Astrocyte (in vitro differentiated cells and primary cell): Measurements from ENCODE around the gene SEMA6D. TPM values are rescaled to one million over a fixed set of nuclear protein-coding genes. Genes with fewer than 3 reads are reported as not detected.

Source experiments
- DNase-seq: peaks from one replicate; pipeline ENCODE4 v3.0.0-alpha.2; 2010; ENCODE audit warnings: low read depth
- FAIRE-seq: peaks from 2 replicates; lab custom pipeline; 2011; peaks lifted over from hg19 to GRCh38; lab: Jason Lieb, UNC
- H2AFZ ChIP-seq: 2 replicates; pipeline ENCODE4 v1.6.0; 2012; ENCODE audit warnings: low read depth, low read length, inconsistent platforms
- H3K27ac ChIP-seq: 2 replicates; pipeline ENCODE4 v1.5.1; 2011; ENCODE audit warnings: low read depth, low read length, inconsistent platforms
- H3K27me3 ChIP-seq: 2 replicates; pipeline ENCODE4 v1.6.0; 2011; ENCODE audit warnings: low read length, inconsistent platforms; ENCODE audit not compliant: insufficient read depth
- H3K36me3 ChIP-seq: 2 replicates; pipeline ENCODE4 v1.5.1; 2011; ENCODE audit warnings: low read length, inconsistent platforms; ENCODE audit not compliant: insufficient read depth
- H3K4me1 ChIP-seq: 2 replicates; pipeline ENCODE4 v1.5.1; 2011; ENCODE audit warnings: low read length, inconsistent platforms; ENCODE audit not compliant: insufficient read depth
- H3K4me2 ChIP-seq: 2 replicates; pipeline ENCODE4 v1.6.0; 2012; ENCODE audit warnings: low read length, inconsistent platforms
- H3K4me3 ChIP-seq: 2 replicates; pipeline ENCODE4 v1.5.1; 2011; ENCODE audit warnings: low read depth, mild to moderate bottlenecking, low read length, inconsistent platforms; ENCODE audit not compliant: insufficient read depth
- H3K79me2 ChIP-seq: 2 replicates; pipeline ENCODE4 v1.6.0; 2012; ENCODE audit warnings: mild to moderate bottlenecking, low read length, inconsistent platforms; ENCODE audit not compliant: insufficient read depth
- H3K9ac ChIP-seq: 2 replicates; pipeline ENCODE4 v1.6.0; 2012; ENCODE audit warnings: mild to moderate bottlenecking, low read length, inconsistent platforms
- H3K9me3 ChIP-seq: 2 replicates; pipeline ENCODE4 v1.5.1; 2012; ENCODE audit warnings: low read depth, mild to moderate bottlenecking, low read length, inconsistent platforms; ENCODE audit not compliant: insufficient read depth
- H4K20me1 ChIP-seq: 2 replicates; pipeline ENCODE4 v1.6.0; 2012; ENCODE audit warnings: low read length, inconsistent platforms; ENCODE audit not compliant: insufficient read depth
- H3K27ac Mint-ChIP-seq: one replicate; pipeline ENCODE4 v1.8.0; 2021; ENCODE audit warnings: mild to moderate bottlenecking, mixed read lengths; ENCODE audit not compliant: unreplicated experiment
- H3K27me3 Mint-ChIP-seq: one replicate; pipeline ENCODE4 v1.8.0; 2021; ENCODE audit warnings: low read depth, mixed read lengths; ENCODE audit not compliant: unreplicated experiment
- H3K36me3 Mint-ChIP-seq: one replicate; pipeline ENCODE4 v1.8.0; 2021; ENCODE audit warnings: low read depth, mixed read lengths; ENCODE audit not compliant: unreplicated experiment
- H3K4me1 Mint-ChIP-seq: one replicate; pipeline ENCODE4 v1.8.0; 2021; ENCODE audit warnings: low read depth, mixed read lengths; ENCODE audit not compliant: unreplicated experiment
- H3K4me3 Mint-ChIP-seq: one replicate; pipeline ENCODE4 v1.8.0; 2021; ENCODE audit warnings: mild to moderate bottlenecking, moderate library complexity, mixed read lengths; ENCODE audit not compliant: unreplicated experiment
- H3K9me3 Mint-ChIP-seq: one replicate; pipeline ENCODE4 v1.8.0; 2021; ENCODE audit warnings: mild to moderate bottlenecking, mixed read lengths; ENCODE audit not compliant: unreplicated experiment
- EZH2 ChIP-seq: IDR thresholded peaks from 2 replicates; pipeline ENCODE4 v1.6.1; 2012; ENCODE audit warnings: mild to moderate bottlenecking, low read length, inconsistent platforms; ENCODE audit not compliant: insufficient read depth
- total RNA-seq: library from RNA; stranded (reverse); gene quantifications from 2 replicates; pipeline ENCODE4 v1.2.1, GENCODE V29; 2021
- TF ChIP-seq, protein P1 (sequence below): IDR thresholded peaks from 2 replicates; pipeline ENCODE4 v1.5.1; 2011; ENCODE audit warnings: low read depth, mild to moderate bottlenecking, inconsistent platforms, low read length, moderate library complexity; ENCODE audit not compliant: insufficient read depth

Gene SEMA6D
- total RNA-seq, 1 donor from 2014 or later: 1.5 TPM

GRCh38 chr15:47685141-47685870 lies 32.0 kb upstream of the SEMA6D start:
- no peaks in the 10 kb centered on the region for H3K27me3 Mint-ChIP-seq
- H3K9me3 ChIP-seq: no peaks in the 10 kb centered on the region
- H2AFZ ChIP-seq: no peak overlapping the region
- H3K27ac ChIP-seq: no peak overlapping the region
- no peaks in the 10 kb centered on the region for H3K27me3 ChIP-seq
- no peak for DNase-seq
- no peak for FAIRE-seq
- H3K9ac ChIP-seq: no peak overlapping the region
- H3K27ac Mint-ChIP-seq: no peak overlapping the region
- H3K36me3 Mint-ChIP-seq: no peaks in the 10 kb centered on the region
- H3K4me1 Mint-ChIP-seq: peaks cover 1% of the 10 kb centered on the region
- H3K4me3 Mint-ChIP-seq: no peak overlapping the region
- H3K79me2 ChIP-seq: no peaks in the 10 kb centered on the region
- no peaks in the 10 kb centered on the region for H3K9me3 Mint-ChIP-seq
- no peaks in the 10 kb centered on the region for H3K36me3 ChIP-seq
- TF ChIP-seq, protein P1, sequence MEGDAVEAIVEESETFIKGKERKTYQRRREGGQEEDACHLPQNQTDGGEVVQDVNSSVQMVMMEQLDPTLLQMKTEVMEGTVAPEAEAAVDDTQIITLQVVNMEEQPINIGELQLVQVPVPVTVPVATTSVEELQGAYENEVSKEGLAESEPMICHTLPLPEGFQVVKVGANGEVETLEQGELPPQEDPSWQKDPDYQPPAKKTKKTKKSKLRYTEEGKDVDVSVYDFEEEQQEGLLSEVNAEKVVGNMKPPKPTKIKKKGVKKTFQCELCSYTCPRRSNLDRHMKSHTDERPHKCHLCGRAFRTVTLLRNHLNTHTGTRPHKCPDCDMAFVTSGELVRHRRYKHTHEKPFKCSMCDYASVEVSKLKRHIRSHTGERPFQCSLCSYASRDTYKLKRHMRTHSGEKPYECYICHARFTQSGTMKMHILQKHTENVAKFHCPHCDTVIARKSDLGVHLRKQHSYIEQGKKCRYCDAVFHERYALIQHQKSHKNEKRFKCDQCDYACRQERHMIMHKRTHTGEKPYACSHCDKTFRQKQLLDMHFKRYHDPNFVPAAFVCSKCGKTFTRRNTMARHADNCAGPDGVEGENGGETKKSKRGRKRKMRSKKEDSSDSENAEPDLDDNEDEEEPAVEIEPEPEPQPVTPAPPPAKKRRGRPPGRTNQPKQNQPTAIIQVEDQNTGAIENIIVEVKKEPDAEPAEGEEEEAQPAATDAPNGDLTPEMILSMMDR: no peak
- H4K20me1 ChIP-seq: no peaks in the 10 kb centered on the region
- no peaks in the 10 kb centered on the region for H3K4me1 ChIP-seq
- H3K4me2 ChIP-seq: no peak overlapping the region
- no peak overlapping the region for H3K4me3 ChIP-seq

- Histone ChIP-seq H3K4me2 (peak overlapping the region; percentile 17), H3K36me3 (no peaks in the 10 kb centered on the region), H3K27me3 (no peaks in the 10 kb centered on the region), H2AFZ (no peak overlapping the region), H4K20me1 (no peaks in the 10 kb centered on the region), H3K4me1 (no peaks in the 10 kb centered on the region), H3K9ac (no peak overlapping the region), H3K79me2 (no peaks in the 10 kb centered on the region), H3K9me3 (no peaks in the 10 kb centered on the region), H3K4me3 (no peak overlapping the region), H3K27ac (no peak overlapping the region)
- TF ChIP-seq EZH2: no peak
- TF ChIP-seq, protein P1: no peak
- Mint-ChIP-seq H3K4me3 (no peak overlapping the region), H3K27ac (no peak overlapping the region), H3K27me3 (peaks cover 2% of the 10 kb centered on the region), H3K36me3 (no peaks in the 10 kb centered on the region), H3K4me1 (peaks cover 1% of the 10 kb centered on the region), H3K9me3 (no peaks in the 10 kb centered on the region)
- FAIRE-seq: no peak
- peak; percentile 29 for DNase-seq
These were observed 28.7 kb upstream of the SEMA6D start for GRCh38 chr15:47688573-47689086.

GRCh38 chr15:47689660-47690059 lies 27.6 kb upstream of the SEMA6D start:
- H3K79me2 ChIP-seq: no peaks in the 10 kb centered on the region
- H3K9me3 ChIP-seq: no peaks in the 10 kb centered on the region
- H3K4me2 ChIP-seq: no peak overlapping the region
- Mint-ChIP-seq H3K4me1 (peaks cover 1% of the 10 kb centered on the region), H3K9me3 (no peaks in the 10 kb centered on the region), H3K36me3 (no peaks in the 10 kb centered on the region), H3K27me3 (peaks cover 2% of the 10 kb centered on the region), H3K4me3 (no peak overlapping the region), H3K27ac (no peak overlapping the region)
- TF ChIP-seq, protein P1: no peak
- TF ChIP-seq EZH2: no peak
- no peaks in the 10 kb centered on the region for H4K20me1 ChIP-seq
- no peak for DNase-seq
- no peak overlapping the region for H3K27ac ChIP-seq
- FAIRE-seq: no peak
- H3K27me3 ChIP-seq: no peaks in the 10 kb centered on the region
- no peaks in the 10 kb centered on the region for H3K4me1 ChIP-seq
- no peak overlapping the region for H2AFZ ChIP-seq
- H3K4me3 ChIP-seq: no peak overlapping the region
- no peaks in the 10 kb centered on the region for H3K36me3 ChIP-seq
- H3K9ac ChIP-seq: no peak overlapping the region
